Measurements from ENCODE around the gene CCDC14. TPM values are rescaled to one million over a fixed set of nuclear protein-coding genes. Genes with fewer than 3 reads are reported as not detected.

CCDC14 gene
- total and polyA plus RNA-seq, 2 of the 4 experiments (the other 2 are of a cell fraction), result 82.1 to 109 TPM

GRCh38 chr3:123941542-123941941 lies 19.5 kb downstream of the CCDC14 start:
- Histone ChIP-seq H3K56ac (ENCODE audit: extremely low read depth, insufficient read depth, low read length) (no peak overlapping the region), H3K9ac (ENCODE audit: low read depth, low read length) (no peak overlapping the region), H3K27me3 (ENCODE audit: control insufficient read depth, insufficient read depth, low read length) (no peaks in the 10 kb centered on the region), H2AK9ac (replicated peaks; ENCODE audit: low read depth, low read length, poor library complexity) (no peak overlapping the region), H3K4me2 (ENCODE audit: low read depth, low read length) (no peak overlapping the region), H2BK120ac (ENCODE audit: low read depth, low read length) (no peak overlapping the region), H3K18ac (ENCODE audit: low read depth, low read length) (no peak overlapping the region), H4K5ac (ENCODE audit: low read depth, low read length) (no peak overlapping the region), H3K9me3 (ENCODE audit: control insufficient read depth, insufficient read depth, low read length) (no peaks in the 10 kb centered on the region), H2BK15ac (ENCODE audit: low read depth, low read length) (no peak overlapping the region), H3K23ac (ENCODE audit: low read depth, low read length) (no peak overlapping the region), H3K79me1 (ENCODE audit: low read depth in 1 of 2, low read length in 2 of 2) (peaks cover 4 to 9% of the 10 kb centered on the region in 2 experiments; a peak in 2 of 4 replicates), H3K14ac (replicated peaks; ENCODE audit: low read depth, low read length) (no peak overlapping the region), H4K8ac (ENCODE audit: low read depth in 2 of 2, low read length in 2 of 2) (no peak overlapping the region), H3K4me1 (ENCODE audit: control insufficient read depth, insufficient read depth, low read length) (peaks cover 2% of the 10 kb centered on the region; the same call in 1 of the 2 replicates), H3K27ac (ENCODE audit: insufficient read depth, low read length) (no peak overlapping the region), H3K4me3 (ENCODE audit: insufficient read depth, low read depth, low read length) (no peak overlapping the region), H2BK5ac (ENCODE audit: low read depth, low read length, poor library complexity, severe bottlenecking) (no peak overlapping the region), H3K36me3 (ENCODE audit: control insufficient read depth, insufficient read depth, low read length) (peaks cover 15% of the 10 kb centered on the region), H3K4ac (ENCODE audit: low read depth, low read length) (no peak overlapping the region), H4K91ac (ENCODE audit: insufficient read depth, low read depth, low read length) (no peak overlapping the region), H2AK5ac (ENCODE audit: low read depth, low read length) (no peak overlapping the region), H3K9me1 (ENCODE audit: insufficient read depth, low read length) (no peaks in the 10 kb centered on the region), H2BK20ac (ENCODE audit: low read depth, low read length) (no peak overlapping the region), H2AFZ (replicated peaks; ENCODE audit: low read length, poor library complexity) (no peak overlapping the region), H4K20me1 (ENCODE audit: insufficient read depth, low read length) (no peaks in the 10 kb centered on the region)
- TF ChIP-seq CTCF (conservative IDR thresholded peaks at IDR 0.05; ENCODE audit: low read depth, low read length) (no peak), RFX5 (IDR thresholded peaks at IDR 0.05; ENCODE audit: low read depth, low read length) (no peak), NFE2L2 (IDR thresholded peaks at IDR 0.05; ENCODE audit: low read depth, low read length) (no peak), RAD21 (IDR thresholded peaks at IDR 0.05; ENCODE audit: low read length) (no peak), ELK1 (IDR thresholded peaks at IDR 0.05; ENCODE audit: borderline replicate concordance, low read depth, low read length) (no peak), SMC3 (IDR thresholded peaks at IDR 0.05; ENCODE audit: low read depth, low read length) (no peak), CHD1 (IDR thresholded peaks at IDR 0.05; ENCODE audit: low read depth, low read length) (no peak), USF2 (IDR thresholded peaks at IDR 0.05; ENCODE audit: low read depth, low read length) (no peak), POLR2A (IDR thresholded peaks at IDR 0.05; ENCODE audit: low read depth, low read length) (no peak), RCOR1 (IDR thresholded peaks at IDR 0.05; ENCODE audit: insufficient replicate concordance, low read length) (no peak), MAZ (IDR thresholded peaks at IDR 0.05; ENCODE audit: borderline replicate concordance, low read depth, low read length) (no peak), MXI1 (IDR thresholded peaks at IDR 0.05; ENCODE audit: borderline replicate concordance, low read depth, low read length) (no peak), FOS (IDR thresholded peaks at IDR 0.05; ENCODE audit: low read depth, low read length) (no peak), CEBPB (IDR thresholded peaks at IDR 0.05; ENCODE audit: low read depth, low read length) (no peak), MAFK (IDR thresholded peaks at IDR 0.05; ENCODE audit: low read depth, low read length) (no peak), BHLHE40 (IDR thresholded peaks at IDR 0.05; ENCODE audit: low read depth, low read length) (no peak)
- ATAC-seq (ENCODE audit: low read depth) (no peak), DNase-seq (no peak)
- BruUV-seq (replicated peaks), result no TSS peak
- intact Hi-C loops (cut with micrococcal nuclease) (loop anchor here (2.0 kb wide), 1 partner anchor 137 kb away; no protein-coding TSS in a partner anchor), in situ Hi-C loops (cut with MboI; ENCODE audit: low sequenced_read_pairs) (no loop called here), dilution Hi-C loops (cut with HindIII; ENCODE audit: low sequenced_read_pairs, unreplicated experiment) (no loop called here)
- ChIA-PET CTCF (interaction anchor here (1.0 to 1.4 kb wide), 2 partner anchors 19 to 56 kb away, joined by 3 read pairs; partner anchors contain the start of gene CCDC14), POLR2A (ENCODE audit: unreplicated experiment) (no interaction called here)
- WGBS, 2 experiments (ENCODE audit: extremely low coverage in 2 of 2, insufficient read length in 1 of 2), result no CpG with 5 or more reads among the region's 1 CpG
